ENCODE measurements around the gene TNNC1. TPM values are rescaled to one million over a fixed set of nuclear protein-coding genes. Genes with fewer than 3 reads are reported as not detected.

TNNC1 gene
- total and polyA plus RNA-seq, 10 of the 15 experiments (the other 5 are each of a cell fraction or from before 2014, with no cell fraction given) = 0.13 to 1.3 (median 0.53) TPM; not detected in 2

DNA sequence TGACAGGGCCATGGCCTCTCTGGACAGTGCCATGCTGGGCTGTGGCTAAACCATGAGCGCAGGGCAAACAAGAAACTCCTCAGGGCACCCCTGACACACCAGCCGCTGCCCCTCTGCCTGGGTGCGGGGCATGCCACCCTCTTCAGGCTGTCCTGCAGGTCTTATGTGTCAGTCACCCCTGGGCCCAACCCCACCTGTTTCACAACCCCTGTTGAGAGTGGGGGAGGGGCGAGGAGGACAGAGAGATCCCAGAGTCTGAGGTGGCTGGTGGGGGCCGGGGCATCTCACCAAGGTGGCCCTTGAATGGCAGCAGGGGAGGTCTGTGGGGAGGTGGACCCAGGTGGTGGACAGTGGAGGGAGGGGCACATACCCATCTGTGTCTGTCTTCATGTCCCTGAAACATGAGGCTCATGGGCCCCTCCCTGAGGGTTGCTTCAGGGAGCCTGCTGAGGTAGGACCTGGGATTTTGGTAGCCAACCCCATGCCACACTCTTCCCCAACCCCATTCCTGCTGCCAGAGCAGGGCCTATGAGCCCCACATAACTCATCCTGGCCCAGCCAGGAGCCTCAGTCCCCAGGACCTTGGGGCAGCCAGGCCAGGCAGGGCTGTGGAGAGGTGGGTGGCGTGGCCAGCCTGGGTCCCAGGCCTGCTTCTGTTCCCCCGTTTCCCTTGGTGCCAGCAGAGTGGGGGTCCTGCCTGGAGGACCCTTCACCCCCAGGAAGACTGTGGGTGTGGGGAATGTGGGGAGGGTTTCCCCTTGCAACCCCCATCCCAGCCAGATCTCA is 39.6 kb upstream of the TNNC1 start:
- 71% methylated on average over 7 of the region's 7 CpGs for WGBS (ENCODE audit: insufficient coverage, insufficient replicate concordance, low lambda C conversion rate, missing lambda C conversion rate)

More for the DNA sequence above, 39.6 kb upstream of the TNNC1 start:
- H3K27me3 ChIP-seq (replicated peaks in 1 of 2; ENCODE audit: control insufficient read depth in 2 of 2, insufficient read depth in 2 of 2, low read length in 1 of 2) = no peaks in the 10 kb centered on the region
- FAIRE-seq (no peak), DNase-seq (ENCODE audit: low read depth, low spot score) (no peak), ATAC-seq (no peak; the same call in 2 of the 3 replicates)
- H3K4me3 ChIP-seq = no peak overlapping the region
- no peak overlapping the region for H2AFZ ChIP-seq (ENCODE audit: control insufficient read depth, low read depth, low read length)
- TF ChIP-seq TCF12 (IDR thresholded peaks at IDR 0.05; ENCODE audit: low read depth, low read length) = no peak
- no peak for TF ChIP-seq BACH1 (IDR thresholded peaks at IDR 0.05; ENCODE audit: borderline replicate concordance)
- no peak for TF ChIP-seq RELB (IDR thresholded peaks at IDR 0.05; ENCODE audit: low read depth)
- TF ChIP-seq FOS (IDR thresholded peaks at IDR 0.05; ENCODE audit: borderline replicate concordance, extremely low read depth, insufficient read length) = no peak
- TF ChIP-seq NFYA (IDR thresholded peaks at IDR 0.05; ENCODE audit: borderline replicate concordance, low read depth, low read length) = no peak
- TF ChIP-seq STAT3 (IDR thresholded peaks at IDR 0.05; ENCODE audit: low read depth, low read length) = no peak
- TF ChIP-seq BHLHE40 (IDR thresholded peaks at IDR 0.05; ENCODE audit: borderline replicate concordance in 1 of 2, low read depth in 2 of 2, low read length in 1 of 2) = no peak
- TF ChIP-seq PAX5 (IDR thresholded peaks at IDR 0.05; ENCODE audit: borderline replicate concordance, low read depth, low read length) = no peak
- TF ChIP-seq, protein P1, sequence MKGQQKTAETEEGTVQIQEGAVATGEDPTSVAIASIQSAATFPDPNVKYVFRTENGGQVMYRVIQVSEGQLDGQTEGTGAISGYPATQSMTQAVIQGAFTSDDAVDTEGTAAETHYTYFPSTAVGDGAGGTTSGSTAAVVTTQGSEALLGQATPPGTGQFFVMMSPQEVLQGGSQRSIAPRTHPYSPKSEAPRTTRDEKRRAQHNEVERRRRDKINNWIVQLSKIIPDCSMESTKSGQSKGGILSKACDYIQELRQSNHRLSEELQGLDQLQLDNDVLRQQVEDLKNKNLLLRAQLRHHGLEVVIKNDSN (IDR thresholded peaks at IDR 0.05; ENCODE audit: borderline replicate concordance, extremely low read length, insufficient read depth, low read depth, low read length) = no peak
- TF ChIP-seq, protein P2, sequence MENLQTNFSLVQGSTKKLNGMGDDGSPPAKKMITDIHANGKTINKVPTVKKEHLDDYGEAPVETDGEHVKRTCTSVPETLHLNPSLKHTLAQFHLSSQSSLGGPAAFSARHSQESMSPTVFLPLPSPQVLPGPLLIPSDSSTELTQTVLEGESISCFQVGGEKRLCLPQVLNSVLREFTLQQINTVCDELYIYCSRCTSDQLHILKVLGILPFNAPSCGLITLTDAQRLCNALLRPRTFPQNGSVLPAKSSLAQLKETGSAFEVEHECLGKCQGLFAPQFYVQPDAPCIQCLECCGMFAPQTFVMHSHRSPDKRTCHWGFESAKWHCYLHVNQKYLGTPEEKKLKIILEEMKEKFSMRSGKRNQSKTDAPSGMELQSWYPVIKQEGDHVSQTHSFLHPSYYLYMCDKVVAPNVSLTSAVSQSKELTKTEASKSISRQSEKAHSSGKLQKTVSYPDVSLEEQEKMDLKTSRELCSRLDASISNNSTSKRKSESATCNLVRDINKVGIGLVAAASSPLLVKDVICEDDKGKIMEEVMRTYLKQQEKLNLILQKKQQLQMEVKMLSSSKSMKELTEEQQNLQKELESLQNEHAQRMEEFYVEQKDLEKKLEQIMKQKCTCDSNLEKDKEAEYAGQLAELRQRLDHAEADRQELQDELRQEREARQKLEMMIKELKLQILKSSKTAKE (IDR thresholded peaks at IDR 0.05; ENCODE audit: low read depth, poor library complexity, severe bottlenecking) = no peak
- RAD21 ChIA-PET (ENCODE audit: unreplicated experiment) = no interaction called here
- H3K9me3 ChIP-seq (replicated peaks; ENCODE audit: control insufficient read depth, insufficient read depth, low read length) = no peaks in the 10 kb centered on the region
- H3K4me2 ChIP-seq (ENCODE audit: control insufficient read depth, insufficient read depth) = no peak overlapping the region
- no peaks in the 10 kb centered on the region for H4K20me1 ChIP-seq (ENCODE audit: control insufficient read depth, insufficient read depth)
- H3K27ac ChIP-seq (ENCODE audit: control insufficient read depth, insufficient read depth) = no peak overlapping the region
- no peak overlapping the region for H3K9ac ChIP-seq (ENCODE audit: control insufficient read depth, insufficient read depth, low read length)
- peaks cover 0 to 16% of the 10 kb centered on the region in 2 experiments; a peak in 3 of 4 replicates for H3K36me3 ChIP-seq (ENCODE audit: control insufficient read depth in 2 of 2, insufficient read depth in 2 of 2, low read length in 1 of 2)
- SMC1A ChIA-PET (ENCODE audit: uncharacterized antibody, unreplicated experiment) = no interaction called here
- intact Hi-C loops (cut with micrococcal nuclease; ENCODE audit: unreplicated experiment) = no loop called here
- no peaks in the 10 kb centered on the region for H3K79me2 ChIP-seq (ENCODE audit: control insufficient read depth, insufficient read depth, low read length)
- H3K4me1 ChIP-seq (ENCODE audit: control insufficient read depth, insufficient read depth, low read length) = no peaks in the 10 kb centered on the region
- CTCF ChIA-PET = no interaction called here
- BruUV-seq (replicated peaks) = no TSS peak
- in situ Hi-C loops (cut with MboI) = no loop called here
- POLR2A ChIA-PET = no interaction called here
